Kidney (tissue), 14 donors: Measurements from ENCODE around the gene TMEM242. TPM values are rescaled to one million over a fixed set of nuclear protein-coding genes. Genes with fewer than 3 reads are reported as not detected.

Experiments used
- DNase-seq, 5 donors: peaks; one replicate each; pipeline ENCODE4 v3.0.0-alpha.2; 2013 to 2020
- FAIRE-seq: peaks from 2 replicates; lab custom pipeline; 2012; peaks lifted over from hg19 to GRCh38; lab: Jason Lieb, UNC
- H3K27ac ChIP-seq, 2 donors: one replicate each; pipeline ENCODE4 v1.7.0; 2013; ENCODE audit warnings: low read depth in 2 of 2, low read length in 2 of 2, inconsistent platforms in 1 of 2
- H3K27me3 ChIP-seq: one replicate; pipeline ENCODE4 v1.7.1; 2013; ENCODE audit warnings: low read length, inconsistent platforms; ENCODE audit not compliant: control insufficient read depth, insufficient read depth
- H3K36me3 ChIP-seq, 3 donors: one replicate each; pipeline versions ENCODE4 v1.7.0 to v1.7.1; 2013; ENCODE audit warnings: low read length in 3 of 3, control low read depth in 1 of 3, inconsistent platforms in 1 of 3; ENCODE audit not compliant: insufficient read depth in 3 of 3, control insufficient read depth in 2 of 3
- H3K4me1 ChIP-seq, 3 donors: one replicate each; pipeline versions ENCODE4 v1.7.0 to v1.7.1; 2013; ENCODE audit warnings: low read length in 3 of 3, inconsistent platforms in 1 of 3, low read depth in 1 of 3; ENCODE audit not compliant: control insufficient read depth in 2 of 3, insufficient read depth in 2 of 3
- H3K4me3 ChIP-seq, 3 donors: one replicate each; pipeline versions ENCODE4 v1.7.0 to v1.8.1; 2013; ENCODE audit warnings: low read length in 3 of 3, control low read depth in 1 of 3, inconsistent platforms in 1 of 3
- H3K9ac ChIP-seq, 3 donors: one replicate each; pipeline versions ENCODE4 v1.7.0 to v1.7.1; 2013; ENCODE audit warnings: low read length in 3 of 3, control low read depth in 1 of 3, inconsistent platforms in 1 of 3
- H3K9me3 ChIP-seq, 3 donors: one replicate each; pipeline versions ENCODE4 v1.7.0 to v1.7.1; 2013; ENCODE audit warnings: low read length in 3 of 3, control low read depth in 1 of 3, inconsistent platforms in 1 of 3; ENCODE audit not compliant: control insufficient read depth in 2 of 3, insufficient read depth in 1 of 3
- CTCF ChIP-seq: IDR thresholded peaks from 3 replicates; pipeline ENCODE4 v1.5.1; 2012; ENCODE audit warnings: mild to moderate bottlenecking, moderate library complexity, borderline replicate concordance; ENCODE audit not compliant: insufficient read depth; ENCODE audit errors: extremely low read depth
- intact Hi-C: fragments of 100-400 bp; cut with DNase I; formaldehyde crosslinking; loops from one replicate; pipeline ENCODE4 v1.11.1; 2022
- polyA plus RNA-seq: library from polyadenylated mRNA; stranded (reverse); fragments of 350-450 nt; fragmentation: Illumina TruSeq; extraction: RNeasy Lipid Tissue Mini Kit (QIAGEN cat#74804); gene quantifications from one replicate; pipeline ENCODE4 v1.2.3, GENCODE V29; 2014; ENCODE audit warnings: low read depth, low replicate concordance; ENCODE audit not compliant: insufficient read depth
- total RNA-seq: library from RNA; stranded (reverse); fragmentation: NEBNext Ultra II Directional; extraction: Animal tissue kit (Norgen Biotek cat#: 25700); gene quantifications from one replicate; pipeline ENCODE4 v1.2.1, GENCODE V29; 2021
- donor health status: control.
- donor health status: control.
- donor health status: control.
- donor health status: control.
- donor health status: control.
- donor health status: DM: yes; HTN: yes; CAD: no.
- donor health status: Normal renal cell carcinoma (clear cell type).

The TMEM242 gene
- total and polyA plus RNA-seq, 2 donors from 2014 or later, result 14.2 to 14.3 TPM

- H3K27ac ChIP-seq, result no peak overlapping the region
- H3K9ac ChIP-seq, result no peak overlapping the region
- intact Hi-C loops, result no loop called here
- H3K4me3 ChIP-seq, result no peak overlapping the region
- no peak for TF ChIP-seq CTCF
- FAIRE-seq (no peak), DNase-seq (no peak)
- no peaks in the 10 kb centered on the region for H3K36me3 ChIP-seq
- no peaks in the 10 kb centered on the region for H3K27me3 ChIP-seq
- no peaks in the 10 kb centered on the region for H3K4me1 ChIP-seq
- no peaks in the 10 kb centered on the region for H3K9me3 ChIP-seq
These were observed 12.5 kb upstream of the TMEM242 start for GRCh38 chr6:157335829-157336228.

DNA sequence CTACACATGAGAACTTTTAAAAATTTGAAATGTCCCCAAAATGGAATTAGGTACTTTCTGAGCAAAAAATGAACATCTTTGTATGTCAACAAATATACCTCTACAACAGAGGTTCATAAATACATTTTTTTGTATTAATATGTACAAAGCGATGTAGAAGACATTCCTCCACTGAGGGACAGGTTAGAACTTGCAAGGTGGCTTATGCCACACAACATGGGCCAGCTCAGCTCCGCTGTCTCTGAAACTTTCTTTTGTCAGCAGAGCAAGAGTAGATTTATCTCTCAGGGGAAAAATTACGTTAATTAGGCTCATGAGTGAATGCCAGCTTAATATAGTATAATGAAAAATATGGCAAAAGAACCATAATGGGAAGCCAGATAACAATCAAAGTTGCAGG is 10.6 kb upstream of the TMEM242 start:
- no peaks in the 10 kb centered on the region for H3K36me3 ChIP-seq
- H3K9me3 ChIP-seq, result no peaks in the 10 kb centered on the region
- no peaks in the 10 kb centered on the region for H3K27me3 ChIP-seq
- no peak overlapping the region for H3K9ac ChIP-seq
- TF ChIP-seq CTCF, result no peak
- intact Hi-C loops, result no loop called here
- no peak overlapping the region for H3K27ac ChIP-seq
- no peaks in the 10 kb centered on the region for H3K4me1 ChIP-seq
- FAIRE-seq, result no peak
- H3K4me3 ChIP-seq, result no peak overlapping the region
- no peak for DNase-seq

DNA sequence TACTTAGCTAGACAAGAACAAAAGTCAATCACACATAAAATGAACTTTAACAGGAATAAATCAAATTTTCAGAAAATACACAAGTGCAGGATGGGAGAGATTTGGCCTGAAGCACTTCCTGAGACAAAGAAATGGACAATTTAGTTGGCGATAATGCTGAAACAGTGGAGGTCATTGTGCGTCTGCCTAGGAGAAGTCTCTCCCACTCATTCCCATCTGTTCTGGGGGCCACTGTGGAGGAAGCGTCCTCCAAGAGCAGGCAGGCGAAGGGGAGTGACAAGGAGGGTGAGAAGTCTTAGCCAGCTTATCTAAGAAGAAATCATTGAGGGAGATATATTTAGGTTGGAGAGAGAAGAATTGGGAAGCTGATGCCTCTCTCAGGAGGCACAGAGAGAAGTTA is 10.2 kb upstream of the TMEM242 start:
- Histone ChIP-seq H3K27ac (no peak overlapping the region), H3K36me3 (no peaks in the 10 kb centered on the region), H3K9ac (no peak overlapping the region), H3K9me3 (no peaks in the 10 kb centered on the region), H3K27me3 (no peaks in the 10 kb centered on the region), H3K4me1 (no peaks in the 10 kb centered on the region), H3K4me3 (no peak overlapping the region)
- intact Hi-C loops, result no loop called here
- no peak for FAIRE-seq
- DNase-seq, result no peak
- TF ChIP-seq CTCF, result no peak

GRCh38 chr6:157332813-157333212 is 9.5 kb upstream of the TMEM242 start:
- Histone ChIP-seq H3K9ac (no peak overlapping the region), H3K27me3 (no peaks in the 10 kb centered on the region), H3K9me3 (no peaks in the 10 kb centered on the region), H3K4me1 (no peaks in the 10 kb centered on the region), H3K27ac (no peak overlapping the region), H3K36me3 (no peaks in the 10 kb centered on the region), H3K4me3 (no peak overlapping the region)
- DNase-seq, result no peak
- no peak for TF ChIP-seq CTCF
- no peak for FAIRE-seq
- intact Hi-C loops, result no loop called here
